HepG2 (cell line): ENCODE measurements around the gene ACSM6. TPM values are rescaled to one million over a fixed set of nuclear protein-coding genes. Genes with fewer than 3 reads are reported as not detected.
A peak's percentile ranks its signal among the peaks of the same experiment; 100 is the strongest.

ENCODE experiments used
- ATAC-seq: fragments of 200-7000 bp; cut with Tn5 transposase; 3 replicates; pipeline ENCODE4 v1.9.1; 2020; ENCODE audit warnings: mild to moderate bottlenecking, moderate library complexity
- BruUV-seq: library from RNA; stranded (reverse); fragments of 400-500 nt; replicated peaks from 2 replicates; lab custom pipeline; 2021; lab: Mats Ljungman, UMichigan
- CTCF ChIA-PET: fragments of 300-600 bp; formaldehyde crosslinking; extraction: SDS; loops from one replicate; lab custom pipeline; 2021; ENCODE audit warnings: low total read pairs, inconsistent platforms, low intra/inter-chr PET ratio; lab: Yijun Ruan, JAX
- POLR2A ChIA-PET: fragments of 350-600 bp; sonication (Branson Sonifier 250); formaldehyde crosslinking; loops from one replicate; lab custom pipeline; 2020; ENCODE audit warnings: antibody characterized with exemption, inconsistent platforms; lab: Yijun Ruan, JAX
- DNase-seq: peaks from one replicate; pipeline ENCODE4 v3.0.0-alpha.2; 2015; ENCODE audit warnings: low spot score
- FAIRE-seq: peaks from 3 replicates; lab custom pipeline; 2011; peaks lifted over from hg19 to GRCh38; lab: Jason Lieb, UNC
- H2AFZ ChIP-seq: one replicate; pipeline ENCODE4 v1.6.1; 2011; ENCODE audit warnings: low read length, inconsistent platforms
- H3K27ac ChIP-seq: fragments of 300-600 bp; 3 replicates; pipeline ENCODE4 v1.8.0; 2011; ENCODE audit warnings: mixed run types, mild to moderate bottlenecking, mixed read lengths, low read length, inconsistent platforms; ENCODE audit not compliant: insufficient read depth; ENCODE audit errors: extremely low read length
- H3K27me3 ChIP-seq, 2 experiments: fragments of 200-600 bp in 1 of 2; 2 replicates in 1 of 2; 3 replicates in 1 of 2; pipeline versions ENCODE4 v1.6.0 to v1.8.0; 2011; ENCODE audit warnings: low read length in 2 of 2, mild to moderate bottlenecking in 2 of 2, moderate library complexity in 2 of 2, inconsistent platforms in 1 of 2; ENCODE audit not compliant: insufficient read depth in 2 of 2, control insufficient read depth in 1 of 2
- H3K36me3 ChIP-seq, 2 experiments: fragments of 200-600 bp in 1 of 2; replicated peaks in 1 of 2; 2 replicates in 1 of 2; 3 replicates in 1 of 2; pipeline versions ENCODE4 v1.5.1 to v1.8.0; 2011; ENCODE audit warnings: low read length in 2 of 2, inconsistent platforms in 1 of 2; ENCODE audit not compliant: insufficient read depth in 2 of 2, control insufficient read depth in 1 of 2
- H3K4me1 ChIP-seq: 2 replicates; pipeline ENCODE4 v1.5.1; 2012; ENCODE audit warnings: low read length, inconsistent platforms; ENCODE audit not compliant: insufficient read depth
- H3K4me2 ChIP-seq: 2 replicates; pipeline ENCODE4 v1.6.0; 2011; ENCODE audit warnings: low read depth, low read length, inconsistent platforms
- H3K4me3 ChIP-seq, 3 experiments: fragments of 200-600 bp in 1 of 3; sonication (generic), shearing (Covaris generic) in 1 of 3; replicated peaks in 1 of 3; 2 replicates each; pipeline ENCODE4 v1.5.1; 2011 to 2016; ENCODE audit warnings: low read length in 3 of 3, inconsistent platforms in 2 of 3, low read depth in 2 of 3, mild to moderate bottlenecking in 2 of 3, control low read depth in 1 of 3, mixed read lengths in 1 of 3; ENCODE audit not compliant: insufficient read depth in 1 of 3
- H3K79me2 ChIP-seq: one replicate; pipeline ENCODE4 v1.6.1; 2011; ENCODE audit warnings: low read length, inconsistent platforms; ENCODE audit not compliant: insufficient read depth
- H3K9ac ChIP-seq: 2 replicates; pipeline ENCODE4 v1.6.0; 2011; ENCODE audit warnings: mild to moderate bottlenecking, low read depth, low read length, inconsistent platforms; ENCODE audit not compliant: insufficient read depth
- H3K9me3 ChIP-seq: 2 replicates; pipeline ENCODE4 v1.5.1; 2012; ENCODE audit warnings: mild to moderate bottlenecking, low read length
- H4K20me1 ChIP-seq: 2 replicates; pipeline ENCODE4 v1.6.0; 2011; ENCODE audit warnings: inconsistent platforms, mild to moderate bottlenecking, low read length, moderate library complexity; ENCODE audit not compliant: insufficient read depth
- BRD4 ChIP-seq: sonication (generic); formaldehyde crosslinking; IDR thresholded peaks from 2 replicates; pipeline ENCODE4 v1.4.0; 2020; ENCODE audit warnings: missing genetic modification reagents
- CHCHD3 ChIP-seq: sonication (generic); formaldehyde crosslinking; IDR thresholded peaks from 2 replicates; pipeline ENCODE4 v1.8.0; 2022; ENCODE audit warnings: mild to moderate bottlenecking, missing genetic modification reagents, moderate library complexity
- EP300 ChIP-seq, 3 experiments: sonication (generic) in 1 of 3; formaldehyde crosslinking in 1 of 3; IDR thresholded peaks; 2 replicates each; pipeline versions ENCODE4 v1.5.1 to v1.6.1; 2011 to 2020; ENCODE audit warnings: low read depth in 2 of 3, low read length in 2 of 3, borderline replicate concordance in 1 of 3, improper control_type of control experiment in 1 of 3, mild to moderate bottlenecking in 1 of 3, missing genetic modification reagents in 1 of 3, moderate library complexity in 1 of 3
- FOXO1 ChIP-seq: sonication (generic); formaldehyde crosslinking; IDR thresholded peaks from 2 replicates; pipeline ENCODE4 v1.4.0; 2020; ENCODE audit warnings: missing genetic modification reagents
- JUN ChIP-seq: sonication (generic); formaldehyde crosslinking; IDR thresholded peaks from 2 replicates; pipeline ENCODE4 v1.4.0; 2020; ENCODE audit warnings: mild to moderate bottlenecking, missing genetic modification reagents
- MTA1 ChIP-seq: sonication (generic); formaldehyde crosslinking; IDR thresholded peaks from 2 replicates; pipeline ENCODE4 v1.4.0; 2020; ENCODE audit warnings: missing genetic modification reagents, mild to moderate bottlenecking, borderline replicate concordance
- NR2F1 ChIP-seq, 2 experiments: fragments of 450-650 bp in 1 of 2; formaldehyde crosslinking in 1 of 2; IDR thresholded peaks; 2 replicates each; pipeline versions ENCODE4 v1.5.0 to v1.6.1; 2016 to 2020; ENCODE audit warnings: mild to moderate bottlenecking in 1 of 2, missing compliant biosample characterization in 1 of 2, missing genetic modification reagents in 1 of 2, moderate library complexity in 1 of 2
- POLR2AphosphoS5 ChIP-seq: IDR thresholded peaks from 2 replicates; pipeline ENCODE4 v1.6.1; 2012; ENCODE audit warnings: low read depth, low read length
- RBAK ChIP-seq: sonication (generic); formaldehyde crosslinking; IDR thresholded peaks from 2 replicates; pipeline ENCODE4 v1.5.1; 2020; ENCODE audit warnings: mild to moderate bottlenecking, missing genetic modification reagents
- RXRA ChIP-seq: sonication (generic); formaldehyde crosslinking; IDR thresholded peaks from 2 replicates; pipeline ENCODE4 v1.5.1; 2020; ENCODE audit warnings: missing genetic modification reagents
- TMF1 ChIP-seq: sonication (generic); formaldehyde crosslinking; IDR thresholded peaks from 2 replicates; pipeline ENCODE4 v1.8.1; 2022; ENCODE audit warnings: low read depth, missing genetic modification reagents
- ZNF232 ChIP-seq: sonication (generic); formaldehyde crosslinking; IDR thresholded peaks from 2 replicates; pipeline ENCODE4 v1.4.0; 2020; ENCODE audit warnings: missing genetic modification reagents, borderline replicate concordance
- ZNF629 ChIP-seq: sonication (generic); formaldehyde crosslinking; conservative IDR thresholded peaks from 2 replicates; pipeline ENCODE4 v1.5.0; 2020; ENCODE audit warnings: missing genetic modification reagents
- ZNF746 ChIP-seq: sonication (generic); formaldehyde crosslinking; IDR thresholded peaks from 2 replicates; pipeline ENCODE4 v1.8.0; 2022; ENCODE audit warnings: mild to moderate bottlenecking, missing genetic modification reagents
- WGBS: methylation state at CpG from one replicate; pipeline ENCODE4 v1.1.6; 2017; ENCODE audit warnings: low lambda C conversion rate; 5-methylcytosine and 5-hydroxymethylcytosine counted together
- in situ Hi-C: cut with HindIII; loops from 2 replicates; pipeline ENCODE4 v1.10.0; 2017; ENCODE audit warnings: low pct_unique_long_range_greater_than_20kb; ENCODE audit not compliant: extremely low pct_ligation_motif_present
- intact Hi-C: fragments of 100-400 bp; cut with micrococcal nuclease; formaldehyde crosslinking; loops from one replicate; pipeline ENCODE4 v1.10.0; 2022; ENCODE audit not compliant: unreplicated experiment
- polyA plus RNA-seq, 8 experiments: library from polyadenylated mRNA; depleted of rRNA in 3 of 8; stranded (reverse) in 7 of 8; unstranded in 1 of 8; fragments of >200 nt; fragmentation: Illumina TruSeq in 4 of 8; extraction: Trizol in 4 of 8; gene quantifications; 2 replicates each; pipeline versions ENCODE4 v1.2.1 to v1.2.3, GENCODE V29; 2011 to 2016; ENCODE audit warnings: low read depth in 4 of 8, missing spikeins in 1 of 8, mixed read lengths in 1 of 8; ENCODE audit not compliant: insufficient read depth in 1 of 8
- total RNA-seq, 5 experiments: library from RNA; depleted of rRNA; stranded (reverse); fragments of >200 nt; fragmentation: Illumina TruSeq; extraction: Trizol; gene quantifications; 2 replicates each; pipeline ENCODE4 v1.2.3, GENCODE V29; 2016; ENCODE audit warnings: low read depth in 1 of 5
- TF ChIP-seq, protein P1 (sequence below): sonication (generic); formaldehyde crosslinking; IDR thresholded peaks from 2 replicates; pipeline ENCODE4 v1.4.0; 2020; ENCODE audit warnings: missing genetic modification reagents, borderline replicate concordance
- TF ChIP-seq, protein P2 (sequence below): sonication (generic); formaldehyde crosslinking; IDR thresholded peaks from 2 replicates; pipeline ENCODE4 v1.8.0; 2022; ENCODE audit warnings: mild to moderate bottlenecking, missing genetic modification reagents, moderate library complexity

Gene ACSM6
- total and polyA plus RNA-seq, 2 of the 13 experiments (the other 11 are each of a cell fraction or from before 2014, with no cell fraction given) = not detected

DNA sequence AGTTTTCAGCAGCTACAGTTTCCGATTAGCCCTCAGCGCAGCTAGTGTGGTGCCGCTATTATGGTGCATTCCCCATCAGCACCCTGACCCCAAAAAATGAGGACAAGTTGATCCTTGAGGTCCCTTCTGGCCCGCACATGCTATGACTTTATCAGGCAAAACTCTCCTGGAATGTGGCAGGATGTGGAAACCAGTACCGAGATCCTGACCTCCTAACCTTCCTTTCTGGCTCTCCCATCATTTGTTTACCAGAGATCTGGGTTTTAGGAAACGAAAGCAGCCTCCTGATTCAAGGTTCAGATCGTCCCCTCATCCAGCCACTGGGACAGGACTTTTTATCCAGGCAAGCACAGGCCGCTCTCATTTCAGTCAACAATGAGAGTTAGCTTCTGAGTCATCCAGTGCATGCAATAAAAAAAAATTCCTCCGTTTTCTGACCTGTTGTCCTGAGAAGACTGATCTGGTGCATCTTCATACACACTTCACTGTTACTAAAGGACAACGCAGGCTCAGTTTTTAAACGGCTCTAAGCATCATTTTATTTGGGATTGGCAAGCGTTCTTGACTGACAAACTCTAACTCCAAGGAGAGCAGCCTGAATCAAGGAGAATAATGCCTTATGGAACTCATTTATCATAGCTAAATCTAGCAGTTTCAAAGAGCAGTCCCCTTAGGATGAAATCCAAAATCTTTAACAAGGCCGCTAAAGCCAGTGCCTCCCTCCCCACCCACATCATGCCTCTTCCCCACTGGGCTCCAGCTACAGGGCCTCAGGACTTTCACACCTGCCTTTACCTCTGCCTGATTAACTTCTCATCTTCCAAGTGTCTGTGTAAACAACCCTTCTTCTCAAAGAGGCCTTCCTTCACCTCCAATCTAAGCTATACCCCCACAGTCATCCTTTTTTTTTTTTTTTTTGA lies 79.6 kb downstream of the ACSM6 start:
- ChIA-PET CTCF (no interaction called here), POLR2A (interaction anchor here (0.9 to 1.3 kb wide), 2 partner anchors 8 to 13 kb away, joined by 3 to 4 read pairs; no protein-coding TSS in a partner anchor)
- H3K36me3 ChIP-seq = peaks cover 4 to 26% of the 10 kb centered on the region in 2 experiments
- peak overlapping the region; percentile 19 to 60 (median 25); a peak in 4 of 6 replicates for H3K4me3 ChIP-seq
- H3K27ac ChIP-seq = peak overlapping the region; percentile 74
- DNase-seq = peak; percentile 98
- WGBS = 7% methylated on average over 12 of the region's 13 CpGs
- peak; percentile 95 for FAIRE-seq
- 0 out of 2 replicates have a peak, but pooled peaks cover 12% of the 10 kb centered on the region for H4K20me1 ChIP-seq
- peaks cover 69% of the 10 kb centered on the region for H3K79me2 ChIP-seq
- H3K9me3 ChIP-seq = no peaks in the 10 kb centered on the region
- H3K27me3 ChIP-seq = no peaks in the 10 kb centered on the region
- intact Hi-C loops = loop anchor here (1.0 kb wide), 1 partner anchor 10 kb away; no protein-coding TSS in a partner anchor
- no peak overlapping the region for H2AFZ ChIP-seq
- in situ Hi-C loops = no loop called here
- H3K4me1 ChIP-seq = peaks cover 70% of the 10 kb centered on the region
- H3K9ac ChIP-seq = peak overlapping the region; percentile 55
- TSS peak; percentile 74 for BruUV-seq
- ATAC-seq = peak; percentile 92
- peak overlapping the region; percentile 85 for H3K4me2 ChIP-seq
- no peak for TF ChIP-seq ZNF232 (CRISPR knock-in tag)
- no peak for TF ChIP-seq MTA1 (CRISPR knock-in tag)
- TF ChIP-seq, protein P1, sequence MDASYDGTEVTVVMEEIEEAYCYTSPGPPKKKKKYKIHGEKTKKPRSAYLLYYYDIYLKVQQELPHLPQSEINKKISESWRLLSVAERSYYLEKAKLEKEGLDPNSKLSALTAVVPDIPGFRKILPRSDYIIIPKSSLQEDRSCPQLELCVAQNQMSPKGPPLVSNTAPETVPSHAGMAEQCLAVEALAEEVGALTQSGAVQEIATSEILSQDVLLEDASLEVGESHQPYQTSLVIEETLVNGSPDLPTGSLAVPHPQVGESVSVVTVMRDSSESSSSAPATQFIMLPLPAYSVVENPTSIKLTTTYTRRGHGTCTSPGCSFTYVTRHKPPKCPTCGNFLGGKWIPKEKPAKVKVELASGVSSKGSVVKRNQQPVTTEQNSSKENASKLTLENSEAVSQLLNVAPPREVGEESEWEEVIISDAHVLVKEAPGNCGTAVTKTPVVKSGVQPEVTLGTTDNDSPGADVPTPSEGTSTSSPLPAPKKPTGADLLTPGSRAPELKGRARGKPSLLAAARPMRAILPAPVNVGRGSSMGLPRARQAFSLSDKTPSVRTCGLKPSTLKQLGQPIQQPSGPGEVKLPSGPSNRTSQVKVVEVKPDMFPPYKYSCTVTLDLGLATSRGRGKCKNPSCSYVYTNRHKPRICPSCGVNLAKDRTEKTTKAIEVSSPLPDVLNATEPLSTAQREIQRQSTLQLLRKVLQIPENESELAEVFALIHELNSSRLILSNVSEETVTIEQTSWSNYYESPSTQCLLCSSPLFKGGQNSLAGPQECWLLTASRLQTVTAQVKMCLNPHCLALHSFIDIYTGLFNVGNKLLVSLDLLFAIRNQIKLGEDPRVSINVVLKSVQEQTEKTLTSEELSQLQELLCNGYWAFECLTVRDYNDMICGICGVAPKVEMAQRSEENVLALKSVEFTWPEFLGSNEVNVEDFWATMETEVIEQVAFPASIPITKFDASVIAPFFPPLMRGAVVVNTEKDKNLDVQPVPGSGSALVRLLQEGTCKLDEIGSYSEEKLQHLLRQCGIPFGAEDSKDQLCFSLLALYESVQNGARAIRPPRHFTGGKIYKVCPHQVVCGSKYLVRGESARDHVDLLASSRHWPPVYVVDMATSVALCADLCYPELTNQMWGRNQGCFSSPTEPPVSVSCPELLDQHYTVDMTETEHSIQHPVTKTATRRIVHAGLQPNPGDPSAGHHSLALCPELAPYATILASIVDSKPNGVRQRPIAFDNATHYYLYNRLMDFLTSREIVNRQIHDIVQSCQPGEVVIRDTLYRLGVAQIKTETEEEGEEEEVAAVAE (CRISPR knock-in tag) = 0 out of 2 replicates have a peak, but pooled peaks have one; percentile 34
- peak; percentile 10 to 78; a peak in 2 of 4 replicates for TF ChIP-seq EP300 (IDR thresholded peaks at IDR 0.05; ENCODE audit: low read depth in 2 of 2, low read length in 2 of 2)
- TF ChIP-seq EP300 (CRISPR knock-in tag; IDR thresholded peaks at IDR 0.05; ENCODE audit: borderline replicate concordance) = peak; percentile 61; the same call in 1 of the 2 replicates
- TF ChIP-seq, protein P2, sequence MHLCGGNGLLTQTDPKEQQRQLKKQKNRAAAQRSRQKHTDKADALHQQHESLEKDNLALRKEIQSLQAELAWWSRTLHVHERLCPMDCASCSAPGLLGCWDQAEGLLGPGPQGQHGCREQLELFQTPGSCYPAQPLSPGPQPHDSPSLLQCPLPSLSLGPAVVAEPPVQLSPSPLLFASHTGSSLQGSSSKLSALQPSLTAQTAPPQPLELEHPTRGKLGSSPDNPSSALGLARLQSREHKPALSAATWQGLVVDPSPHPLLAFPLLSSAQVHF = no peak
- no peak for TF ChIP-seq TMF1
- peak; percentile 87 for TF ChIP-seq RXRA
- peak; percentile 88; the same call in 1 of the 2 replicates for TF ChIP-seq JUN (CRISPR knock-in tag)
- TF ChIP-seq ZNF746 (CRISPR knock-in tag) = no peak
- TF ChIP-seq POLR2AphosphoS5 = no peak
- TF ChIP-seq ZNF629 (CRISPR knock-in tag) = peak; percentile 45; the same call in 1 of the 2 replicates
- peak; percentile 91 to 94 for TF ChIP-seq NR2F1 (CRISPR knock-in tag; IDR thresholded peaks at IDR 0.05)
- no peak for TF ChIP-seq CHCHD3 (CRISPR knock-in tag)
- TF ChIP-seq FOXO1 (CRISPR knock-in tag) = peak; percentile 82
- TF ChIP-seq RBAK (CRISPR knock-in tag) = no peak
- TF ChIP-seq BRD4 (CRISPR knock-in tag) = no peak
